HepG2 (cell line): ENCODE measurements around the gene IGFALS. TPM values are rescaled to one million over a fixed set of nuclear protein-coding genes. Genes with fewer than 3 reads are reported as not detected.

Experiments
- HMGXB3 ChIP-seq: sonication (generic); formaldehyde crosslinking; IDR thresholded peaks from 2 replicates; pipeline ENCODE4 v1.4.0; 2020; ENCODE audit warnings: missing genetic modification reagents, borderline replicate concordance
- IRF2 ChIP-seq: IDR thresholded peaks from 2 replicates; pipeline ENCODE4 v1.6.1; 2018; ENCODE audit warnings: missing genetic modification reagents, missing compliant biosample characterization
- MTA3 ChIP-seq: sonication (generic); formaldehyde crosslinking; IDR thresholded peaks from 2 replicates; pipeline ENCODE4 v1.4.0; 2020; ENCODE audit warnings: missing genetic modification reagents
- THAP7 ChIP-seq: sonication (generic); formaldehyde crosslinking; IDR thresholded peaks from 2 replicates; pipeline ENCODE4 v1.8.1; 2023; ENCODE audit warnings: mild to moderate bottlenecking, missing genetic modification reagents
- TOE1 ChIP-seq: sonication (generic); formaldehyde crosslinking; IDR thresholded peaks from 2 replicates; pipeline ENCODE4 v1.4.0; 2020; ENCODE audit warnings: mild to moderate bottlenecking, missing genetic modification reagents
- ZHX2 ChIP-seq, 2 experiments: sonication (generic) in 1 of 2; formaldehyde crosslinking in 1 of 2; IDR thresholded peaks; 2 replicates each; pipeline versions ENCODE4 v1.6.1 to v1.9.0; 2014 to 2022; ENCODE audit warnings: antibody characterized with exemption in 1 of 2, borderline replicate concordance in 1 of 2, inconsistent platforms in 1 of 2, low read depth in 1 of 2, missing genetic modification reagents in 1 of 2
- ZNF160 ChIP-seq: sonication (generic); formaldehyde crosslinking; IDR thresholded peaks from 2 replicates; pipeline ENCODE4 v1.8.0; 2022; ENCODE audit warnings: mild to moderate bottlenecking, inconsistent platforms, missing genetic modification reagents
- ZNF224 ChIP-seq: sonication (generic); formaldehyde crosslinking; IDR thresholded peaks from 2 replicates; pipeline ENCODE4 v1.5.0; 2020; ENCODE audit warnings: mild to moderate bottlenecking, missing genetic modification reagents
- ZNF251 ChIP-seq: sonication (generic); formaldehyde crosslinking; IDR thresholded peaks from 2 replicates; pipeline ENCODE4 v1.9.0; 2021; ENCODE audit warnings: mild to moderate bottlenecking, missing genetic modification reagents
- ZNF609 ChIP-seq: sonication (generic); formaldehyde crosslinking; IDR thresholded peaks from 2 replicates; pipeline ENCODE4 v1.4.0; 2020; ENCODE audit warnings: mild to moderate bottlenecking, missing genetic modification reagents, borderline replicate concordance
- polyA plus RNA-seq, 8 experiments: library from polyadenylated mRNA; depleted of rRNA in 3 of 8; stranded (reverse) in 7 of 8; unstranded in 1 of 8; fragments of >200 nt; fragmentation: Illumina TruSeq in 4 of 8; extraction: Trizol in 4 of 8; gene quantifications; 2 replicates each; pipeline versions ENCODE4 v1.2.1 to v1.2.3, GENCODE V29; 2011 to 2016; ENCODE audit warnings: low read depth in 4 of 8, missing spikeins in 1 of 8, mixed read lengths in 1 of 8; ENCODE audit not compliant: insufficient read depth in 1 of 8
- total RNA-seq, 5 experiments: library from RNA; depleted of rRNA; stranded (reverse); fragments of >200 nt; fragmentation: Illumina TruSeq; extraction: Trizol; gene quantifications; 2 replicates each; pipeline ENCODE4 v1.2.3, GENCODE V29; 2016; ENCODE audit warnings: low read depth in 1 of 5

IGFALS gene
- total and polyA plus RNA-seq, 2 of the 13 experiments (the other 11 are each of a cell fraction or from before 2014, with no cell fraction given): 0.34 to 2.4 TPM

GRCh38 chr16:1832838-1833454, 39.4 kb upstream of the IGFALS start (continued):
- TF ChIP-seq HMGXB3 (CRISPR knock-in tag) (no peak), ZNF224 (CRISPR knock-in tag) (no peak), MTA3 (no peak), ZNF251 (no peak), ZHX2 (IDR thresholded peaks at IDR 0.05; ENCODE audit: low read depth) (no peak), ZHX2 (CRISPR knock-in tag; IDR thresholded peaks at IDR 0.05; ENCODE audit: borderline replicate concordance) (no peak), THAP7 (CRISPR knock-in tag) (0 out of 2 replicates have a peak, but pooled peaks have one; percentile 16), IRF2 (CRISPR knock-in tag) (peak; percentile 86), ZNF609 (peak; percentile 89), ZNF160 (no peak), TOE1 (no peak)
